GM19099 (cell line): ENCODE data around the gene PRR5.

ENCODE experiments used
- POLR2A ChIP-seq: IDR thresholded peaks from 3 replicates; pipeline ENCODE4 v1.6.1; 2011; ENCODE audit warnings: low read depth; ENCODE audit not compliant: insufficient read length; ENCODE audit errors: extremely low read depth

The PRR5 gene

GRCh38 chr22:44714703-44715350 lies 12.8 kb downstream of the PRR5 start:
- no peak for TF ChIP-seq POLR2A

DNA sequence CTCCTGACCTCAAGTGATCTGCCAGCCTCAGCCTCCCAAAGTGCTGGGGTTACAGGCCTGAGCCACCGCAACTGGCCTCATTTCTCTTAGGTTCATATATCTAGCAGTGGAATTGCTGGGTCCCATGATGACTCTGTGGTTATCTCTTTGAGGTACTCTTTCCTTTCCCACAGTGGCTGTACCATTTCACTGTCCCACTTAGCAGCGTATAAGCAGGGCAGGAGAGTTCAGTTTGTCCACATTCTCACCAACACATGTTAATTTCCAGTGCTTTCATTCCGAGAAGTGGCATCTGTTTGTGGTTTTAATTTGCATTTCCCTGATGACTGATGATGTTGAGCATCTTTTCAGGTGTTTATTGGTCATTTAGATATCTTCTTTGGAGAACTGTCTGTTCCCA lies 16.4 kb downstream of the PRR5 start:
- TF ChIP-seq POLR2A: no peak

- no peak for TF ChIP-seq POLR2A
These were observed 17.8 kb downstream of the PRR5 start for GRCh38 chr22:44719586-44720368.

DNA sequence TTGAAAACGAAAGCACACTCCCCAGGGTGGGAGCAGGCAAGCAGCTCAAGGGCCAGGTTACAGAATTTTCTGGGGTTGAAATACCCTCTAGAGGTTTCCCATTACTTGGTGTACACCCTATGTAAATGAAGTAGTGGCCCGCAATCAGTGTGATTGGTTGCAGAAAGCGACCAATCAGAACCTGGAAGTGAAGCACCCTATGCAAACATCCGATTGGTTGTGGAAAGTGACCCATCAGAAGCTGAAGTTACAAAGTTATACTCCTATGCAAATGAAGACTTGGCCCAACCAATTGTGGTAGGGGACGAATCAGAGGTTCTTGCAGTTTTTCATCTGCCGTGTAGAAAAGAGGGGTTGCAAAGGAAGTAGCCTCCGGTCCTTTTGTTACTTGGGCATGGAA lies 19.2 kb downstream of the PRR5 start:
- no peak for TF ChIP-seq POLR2A

DNA sequence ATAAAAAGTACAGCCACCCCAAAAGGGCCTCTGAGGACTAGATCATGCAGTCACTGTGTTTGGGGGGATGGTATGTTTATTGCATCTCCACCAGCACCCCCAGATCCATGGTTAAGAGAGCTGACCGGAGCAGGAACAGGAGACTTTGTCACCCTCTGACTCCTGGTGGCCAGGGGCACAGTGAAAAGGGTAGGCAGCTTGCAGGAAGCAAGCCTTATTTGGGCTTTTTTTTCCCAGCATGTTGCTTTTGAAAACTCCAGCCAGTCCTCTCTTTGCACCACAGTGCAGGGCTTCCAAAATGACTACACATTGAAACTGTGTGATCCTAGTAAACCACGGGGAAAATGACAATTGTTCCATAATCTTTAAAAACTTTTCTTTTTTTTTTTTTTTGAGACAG lies 20.6 kb downstream of the PRR5 start:
- TF ChIP-seq POLR2A: no peak

DNA sequence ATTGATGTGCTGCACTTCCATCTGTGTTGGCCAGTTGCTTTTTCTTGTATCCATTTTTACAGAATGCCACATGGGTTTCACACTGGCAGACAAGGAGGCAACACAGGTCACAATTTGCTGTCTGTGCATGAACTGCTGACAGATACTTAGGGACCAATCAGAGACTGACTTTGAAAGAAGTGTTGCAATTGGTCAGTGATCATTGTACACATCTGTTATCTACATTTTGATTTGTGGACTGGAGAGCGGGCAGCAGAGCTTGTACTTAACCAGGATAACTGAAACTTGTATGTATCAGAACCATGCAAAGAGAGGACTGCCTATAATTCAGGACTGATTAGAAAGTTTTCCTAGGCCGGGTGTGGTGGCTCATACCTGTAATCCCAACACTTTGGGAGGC lies 21.8 kb downstream of the PRR5 start:
- TF ChIP-seq POLR2A: no peak

DNA sequence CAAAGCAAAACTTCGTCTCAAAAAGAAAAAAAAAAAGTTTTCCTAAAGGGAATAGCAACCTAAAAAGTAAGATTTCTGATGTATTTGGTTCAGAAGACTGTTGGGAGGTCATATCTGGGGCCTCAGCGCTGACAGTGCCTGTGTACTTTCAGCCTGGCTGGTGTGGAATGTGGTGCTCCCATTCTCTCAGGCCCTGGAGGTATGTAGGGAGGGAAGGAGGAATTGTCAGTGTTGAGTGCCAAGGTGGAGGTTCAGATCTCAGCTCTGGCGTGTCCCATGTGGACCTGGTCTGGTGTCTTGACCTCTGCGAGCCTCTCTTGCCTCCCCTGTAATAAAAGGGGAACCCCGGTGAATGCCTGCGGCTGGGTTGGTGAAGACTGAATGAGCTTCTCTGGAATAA lies 22.4 kb downstream of the PRR5 start:
- TF ChIP-seq POLR2A: no peak

DNA sequence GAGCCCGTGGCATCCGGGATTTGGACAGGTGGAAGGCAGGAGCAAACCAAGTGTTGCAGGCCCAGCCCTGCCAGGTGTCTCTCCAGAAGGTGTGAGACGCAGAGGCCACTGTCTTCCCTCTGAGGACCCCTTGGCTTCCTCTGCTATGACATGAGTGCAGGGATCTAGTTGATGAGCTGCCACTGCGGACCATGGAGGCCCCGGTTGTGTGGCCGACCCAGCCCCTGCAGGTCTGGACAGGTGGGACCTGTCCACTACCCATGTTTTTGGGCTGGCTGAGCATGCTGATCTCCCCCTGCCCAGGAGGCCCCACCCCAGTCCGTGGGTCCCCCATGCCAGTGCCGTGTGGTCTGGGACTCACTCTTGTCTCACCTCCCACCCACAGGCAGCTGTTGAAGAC lies 22.9 kb downstream of the PRR5 start:
- no peak for TF ChIP-seq POLR2A

DNA sequence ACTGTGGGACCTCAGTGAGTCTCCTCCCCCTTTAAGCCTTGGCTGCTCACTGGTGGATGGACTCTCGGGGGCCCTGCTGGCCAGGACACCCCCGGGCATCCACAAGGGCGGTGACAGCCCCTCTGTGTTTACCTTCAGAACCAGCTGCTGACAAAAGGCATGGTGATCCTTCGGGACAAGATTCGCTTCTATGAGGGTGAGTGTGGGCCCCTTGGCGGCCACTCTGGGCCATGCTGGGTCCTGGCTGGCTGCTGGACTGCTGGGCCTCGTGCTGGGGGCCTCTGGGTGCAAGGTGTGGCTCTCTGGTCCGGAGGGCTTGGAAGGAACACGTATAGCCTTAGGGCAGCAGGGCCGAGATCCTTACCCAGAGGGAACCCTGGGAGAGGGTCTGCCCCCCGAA lies 24.4 kb downstream of the PRR5 start:
- no peak for TF ChIP-seq POLR2A

- TF ChIP-seq POLR2A: no peak
These were observed 25.1 kb downstream of the PRR5 start for GRCh38 chr22:44727148-44727547.

DNA sequence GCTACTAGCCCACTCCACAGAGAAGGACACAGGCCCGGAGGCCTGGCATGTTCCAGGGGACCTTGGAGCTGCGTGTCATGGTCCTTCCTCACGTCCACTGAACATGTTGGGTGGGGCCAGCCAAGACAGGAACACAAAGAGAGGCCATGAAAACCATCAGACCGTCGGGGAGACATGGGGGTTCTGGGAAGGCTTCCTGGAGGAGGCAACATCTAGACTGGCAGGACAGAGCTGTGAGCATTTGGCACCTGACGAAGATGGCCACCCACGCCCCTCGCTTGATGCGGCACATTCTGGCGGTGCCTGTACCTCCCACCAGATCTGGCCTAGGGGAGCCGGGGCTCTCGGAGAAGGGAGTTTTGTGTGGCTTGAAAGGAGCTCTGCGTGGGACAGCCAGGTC lies 25.7 kb downstream of the PRR5 start:
- TF ChIP-seq POLR2A: no peak

DNA sequence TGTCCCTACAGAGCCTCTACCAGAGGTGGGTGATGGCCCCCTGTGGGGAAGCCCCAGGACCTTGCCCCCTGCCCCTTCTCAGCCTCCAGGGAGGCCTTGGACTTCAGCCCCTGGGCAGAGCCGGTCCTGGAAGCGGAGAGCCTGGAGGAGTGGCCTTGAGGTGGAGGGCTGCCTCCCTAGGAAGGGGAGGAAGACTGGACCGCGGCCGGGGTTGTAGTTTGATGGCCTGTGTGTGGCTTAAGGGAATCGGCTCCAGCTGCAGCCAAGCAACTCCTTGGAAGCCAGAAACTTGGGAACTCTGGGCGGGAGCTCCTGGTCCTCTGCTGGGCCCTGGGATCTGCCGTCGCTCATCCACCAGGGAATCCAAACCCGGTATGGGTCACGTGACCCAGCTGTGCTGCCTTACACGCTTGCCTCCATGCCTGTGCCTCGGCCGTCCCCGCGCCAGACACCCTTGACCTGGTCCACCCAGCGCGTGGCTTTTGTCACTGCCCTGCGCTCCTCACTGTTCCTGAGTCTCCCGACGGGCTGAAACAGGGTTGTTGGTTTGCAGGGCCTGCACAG lies 26.8 kb downstream of the PRR5 start:
- TF ChIP-seq POLR2A: no peak

DNA sequence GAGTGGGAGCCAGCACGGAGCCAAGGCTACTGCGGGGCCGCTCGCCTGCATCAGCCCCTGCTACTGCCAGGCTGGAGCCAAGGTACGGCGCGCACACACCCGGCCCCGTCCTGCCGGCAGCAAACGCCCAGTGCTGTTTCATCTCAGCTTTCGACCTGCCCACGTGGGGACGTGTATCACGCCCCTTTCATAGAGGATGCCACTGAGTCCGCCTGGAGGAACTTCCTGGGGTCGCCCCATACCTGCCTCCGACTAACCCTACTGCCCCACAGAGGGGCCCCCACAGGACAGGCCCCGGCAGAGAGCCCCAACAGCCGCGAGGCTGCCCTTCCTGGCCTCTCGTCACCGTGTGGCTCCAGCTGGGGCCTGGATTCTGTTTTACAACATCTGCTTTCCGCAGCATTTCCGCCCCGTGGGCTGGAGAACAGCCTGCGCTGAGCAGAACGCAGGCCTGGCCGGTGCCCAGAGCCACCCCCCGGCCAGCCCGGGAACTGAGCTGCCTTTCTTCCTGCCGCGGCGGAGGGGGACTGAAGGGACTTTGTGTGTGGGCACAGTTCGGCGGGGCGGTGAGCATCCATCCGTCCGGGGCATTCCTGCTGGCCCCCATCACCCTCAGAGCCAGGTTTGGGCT lies 27.5 kb downstream of the PRR5 start:
- no peak for TF ChIP-seq POLR2A

- no peak for TF ChIP-seq POLR2A
These were observed 28.0 kb downstream of the PRR5 start for GRCh38 chr22:44730022-44730393.

DNA sequence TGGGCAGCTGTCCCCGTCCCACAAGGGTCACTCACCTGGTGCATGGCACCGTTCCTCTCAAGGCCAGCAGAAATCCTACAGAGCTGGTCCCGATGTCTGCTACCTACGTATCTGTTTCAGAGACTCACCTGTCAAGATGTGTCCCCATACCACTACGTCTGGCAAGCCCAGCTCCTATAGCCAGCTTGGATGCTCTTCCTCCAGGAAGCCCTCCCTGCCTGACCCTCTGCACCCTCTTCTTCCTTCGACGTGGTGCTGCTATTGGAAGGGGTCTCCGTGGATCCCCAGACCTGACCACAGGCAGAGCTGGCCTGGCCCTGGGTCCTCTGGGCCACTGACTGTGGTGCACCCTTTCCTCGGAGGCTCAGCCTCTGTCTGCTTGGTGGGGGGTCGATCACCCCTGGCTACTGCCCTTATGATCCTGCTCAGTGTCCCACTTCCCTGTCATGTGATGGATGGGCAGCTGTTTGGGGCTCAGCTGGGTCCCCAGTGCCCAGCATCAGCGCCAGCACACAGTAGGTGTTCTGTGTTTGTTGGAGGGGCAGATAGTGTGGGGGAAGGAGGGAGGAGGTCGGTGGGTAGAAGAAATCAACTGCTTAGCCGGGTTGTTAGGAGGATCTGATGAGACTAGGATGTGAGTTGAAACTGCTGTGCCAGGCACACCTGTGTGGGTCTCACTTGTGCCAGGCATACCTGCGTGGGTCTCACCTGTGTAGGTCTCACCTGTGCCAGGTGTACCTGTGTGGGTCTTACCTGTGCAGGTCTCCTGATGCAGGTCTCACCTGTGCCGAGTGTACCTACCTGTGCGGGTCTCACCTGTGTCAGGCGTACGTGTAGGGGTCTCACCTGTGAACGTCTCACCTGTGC lies 28.7 kb downstream of the PRR5 start:
- no peak for TF ChIP-seq POLR2A

- no peak for TF ChIP-seq POLR2A
These were observed 29.5 kb downstream of the PRR5 start for GRCh38 chr22:44731357-44731970.
